ENCODE data around the gene RASD1. TPM values are rescaled to one million over a fixed set of nuclear protein-coding genes. Genes with fewer than 3 reads are reported as not detected.

Gene RASD1
- total RNA-seq, 1 experiment from 2014 or later = 59.0 TPM

- intact Hi-C loops (cut with micrococcal nuclease) = no loop called here
- Histone ChIP-seq H3K4me3 (ENCODE audit: low read length) (no peak overlapping the region), H3K9me3 (ENCODE audit: low read length) (no peaks in the 10 kb centered on the region), H4K20me1 (ENCODE audit: low read length) (peaks cover 28% of the 10 kb centered on the region; the same call in 1 of the 2 replicates), H3K9me2 (replicated peaks; ENCODE audit: low read length) (no peaks in the 10 kb centered on the region), H3K27ac (ENCODE audit: low read length) (no peak overlapping the region), H3K27me3 (ENCODE audit: low read length) (no peaks in the 10 kb centered on the region), H2AFZ (ENCODE audit: low read length) (no peak overlapping the region), H3K79me2 (ENCODE audit: low read length) (peaks cover 89% of the 10 kb centered on the region), H3K9ac (ENCODE audit: low read length) (no peak overlapping the region), H3K4me2 (ENCODE audit: low read length) (no peak overlapping the region), H3F3A (ENCODE audit: low read length, unreplicated experiment) (no peaks in the 10 kb centered on the region), H3K4me1 (ENCODE audit: insufficient read depth, low read length) (peaks cover 21% of the 10 kb centered on the region), H3K36me3 (ENCODE audit: low read depth, low read length) (peaks cover 18% of the 10 kb centered on the region; the same call in 1 of the 2 replicates)
- DNase-seq (no peak), ATAC-seq (no peak)
- TF ChIP-seq EZH2 (IDR thresholded peaks at IDR 0.05; ENCODE audit: low read length, unreplicated experiment) (no peak), CTCF (conservative IDR thresholded peaks at IDR 0.05; ENCODE audit: low read depth, low read length) (no peak), EZH2phosphoT487 (IDR thresholded peaks at IDR 0.05; ENCODE audit: borderline replicate concordance, low read length) (no peak)
- BruUV-seq (replicated peaks) = no TSS peak
- POLR2A ChIA-PET (ENCODE audit: unreplicated experiment) = no interaction called here
- CTCF ChIA-PET = no interaction called here
These were observed 15.5 kb downstream of the RASD1 start for GRCh38 chr17:17480593-17481148.

DNA sequence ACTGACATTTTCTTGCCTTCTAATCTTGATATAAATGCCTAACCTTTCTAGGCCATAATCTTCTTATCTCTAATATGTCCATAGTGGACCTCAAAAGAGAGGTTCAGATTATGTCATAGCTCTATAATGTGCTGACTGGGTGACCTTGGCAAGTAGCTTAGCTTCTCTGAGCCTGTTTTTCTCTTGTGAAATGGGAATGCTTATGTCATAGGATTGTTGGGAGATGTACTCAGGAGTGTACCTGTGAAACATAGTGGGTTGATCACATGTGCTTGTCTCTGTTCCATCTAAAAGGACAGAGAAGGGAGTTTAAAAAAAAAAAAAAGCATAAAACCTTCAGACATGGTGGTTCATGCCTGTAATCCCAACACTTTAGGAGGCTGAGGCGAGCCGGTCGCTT is 17.0 kb downstream of the RASD1 start:
- DNase-seq = no peak
- H3K4me1 ChIP-seq (ENCODE audit: insufficient read depth, low read length) = peaks cover 21% of the 10 kb centered on the region
- H3K4me2 ChIP-seq (ENCODE audit: low read length) = peak overlapping the region; percentile 94; the same call in 1 of the 2 replicates
- H3K27me3 ChIP-seq (ENCODE audit: low read length) = no peaks in the 10 kb centered on the region
- H3K4me3 ChIP-seq (ENCODE audit: low read length) = no peak overlapping the region
- H4K20me1 ChIP-seq (ENCODE audit: low read length) = peaks cover 23% of the 10 kb centered on the region; the same call in 1 of the 2 replicates
- H3K9me2 ChIP-seq (replicated peaks; ENCODE audit: low read length) = no peaks in the 10 kb centered on the region
- no peak for ATAC-seq
- H3K27ac ChIP-seq (ENCODE audit: low read length) = no peak overlapping the region
- H2AFZ ChIP-seq (ENCODE audit: low read length) = no peak overlapping the region
- CTCF ChIA-PET = no interaction called here
- POLR2A ChIA-PET (ENCODE audit: unreplicated experiment) = no interaction called here
- no peak overlapping the region for H3K9ac ChIP-seq (ENCODE audit: low read length)
- BruUV-seq (replicated peaks) = no TSS peak
- H3K36me3 ChIP-seq (ENCODE audit: low read depth, low read length) = peaks cover 13% of the 10 kb centered on the region; the same call in 1 of the 2 replicates
- peaks cover 74% of the 10 kb centered on the region for H3K79me2 ChIP-seq (ENCODE audit: low read length)
- H3K9me3 ChIP-seq (ENCODE audit: low read length) = no peaks in the 10 kb centered on the region
- TF ChIP-seq CTCF (conservative IDR thresholded peaks at IDR 0.05; ENCODE audit: low read depth, low read length) = no peak
- no peak for TF ChIP-seq EZH2phosphoT487 (IDR thresholded peaks at IDR 0.05; ENCODE audit: borderline replicate concordance, low read length)
- TF ChIP-seq EZH2 (IDR thresholded peaks at IDR 0.05; ENCODE audit: low read length, unreplicated experiment) = no peak
- no peaks in the 10 kb centered on the region for H3F3A ChIP-seq (ENCODE audit: low read length, unreplicated experiment)
- intact Hi-C loops (cut with micrococcal nuclease) = no loop called here

GRCh38 chr17:17476865-17477467 is 19.2 kb downstream of the RASD1 start, which contains the start of gene MED9:
Gene MED9, plus strand, starts transcription at chr17:17477000. Its CDS starts 42 bp downstream, at chr17:17477042.
- DNase-seq (peak; percentile 97), ATAC-seq (peak; percentile 85)
- Histone ChIP-seq H3K36me3 (ENCODE audit: low read depth, low read length) (peaks cover 10% of the 10 kb centered on the region; the same call in 1 of the 2 replicates), H3K4me1 (ENCODE audit: insufficient read depth, low read length) (peaks cover 21% of the 10 kb centered on the region), H3K79me2 (ENCODE audit: low read length) (peaks cover 52% of the 10 kb centered on the region), H4K20me1 (ENCODE audit: low read length) (peaks cover 10% of the 10 kb centered on the region; the same call in 1 of the 2 replicates), H3K9me2 (replicated peaks; ENCODE audit: low read length) (no peaks in the 10 kb centered on the region), H3K27me3 (ENCODE audit: low read length) (peaks cover 5% of the 10 kb centered on the region; the same call in 1 of the 2 replicates), H3F3A (ENCODE audit: low read length, unreplicated experiment) (no peaks in the 10 kb centered on the region), H2AFZ (ENCODE audit: low read length) (peak within 1 kb of the TSS; percentile 82), H3K4me3 (ENCODE audit: low read length) (peak within 1 kb of the TSS; percentile 94), H3K9me3 (ENCODE audit: low read length) (no peaks in the 10 kb centered on the region), H3K9ac (ENCODE audit: low read length) (peak within 1 kb of the TSS; percentile 98), H3K27ac (ENCODE audit: low read length) (peak within 1 kb of the TSS; percentile 72), H3K4me2 (ENCODE audit: low read length) (peak within 1 kb of the TSS; percentile 94)
- ChIA-PET CTCF (no interaction called here), POLR2A (ENCODE audit: unreplicated experiment) (no interaction called here)
- TF ChIP-seq EZH2 (IDR thresholded peaks at IDR 0.05; ENCODE audit: low read length, unreplicated experiment) (no peak), EZH2phosphoT487 (IDR thresholded peaks at IDR 0.05; ENCODE audit: borderline replicate concordance, low read length) (no peak), CTCF (conservative IDR thresholded peaks at IDR 0.05; ENCODE audit: low read depth, low read length) (no peak)
- intact Hi-C loops (cut with micrococcal nuclease) = no loop called here
- BruUV-seq (replicated peaks) = TSS peak; percentile 65
